NOMO-1 treated with dmso at 0.1 percent for 144 hours (cell line): ENCODE measurements around the gene TNNT3.

Source experiments
- DNase-seq: peaks from one replicate; lab custom pipeline; 2025; ENCODE audit not compliant: unreplicated experiment; lab: John Stamatoyannopoulos, UW

Gene TNNT3

DNA sequence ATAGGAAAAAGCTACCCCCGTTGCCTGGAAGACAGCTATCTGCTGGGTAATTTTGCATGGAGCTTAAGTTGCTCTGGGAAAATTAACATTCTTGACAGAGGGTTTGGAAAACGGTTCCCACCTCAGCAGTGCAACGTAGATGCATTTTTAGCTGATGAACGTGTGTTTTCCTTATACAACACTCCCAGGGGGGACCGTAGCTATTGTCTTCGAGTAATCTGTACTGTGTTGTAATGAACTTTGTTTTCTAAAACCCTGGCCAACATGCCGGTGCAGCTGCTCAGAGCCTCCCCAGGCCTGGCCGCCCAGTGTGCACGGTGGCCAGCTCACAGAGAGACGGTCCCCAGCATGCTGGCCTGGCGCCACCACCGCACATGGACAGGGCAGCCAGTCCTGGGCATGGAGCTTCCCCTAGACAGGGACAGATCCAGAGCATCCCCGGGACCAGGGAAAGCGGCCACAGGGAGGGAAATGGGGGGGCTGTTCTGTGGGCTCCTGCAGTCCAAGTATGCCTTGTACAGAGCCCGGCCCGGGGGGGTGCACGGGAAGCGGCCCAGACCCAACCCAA, 2.2 kb downstream of the TNNT3 start:
- DNase-seq, result no peak

DNA sequence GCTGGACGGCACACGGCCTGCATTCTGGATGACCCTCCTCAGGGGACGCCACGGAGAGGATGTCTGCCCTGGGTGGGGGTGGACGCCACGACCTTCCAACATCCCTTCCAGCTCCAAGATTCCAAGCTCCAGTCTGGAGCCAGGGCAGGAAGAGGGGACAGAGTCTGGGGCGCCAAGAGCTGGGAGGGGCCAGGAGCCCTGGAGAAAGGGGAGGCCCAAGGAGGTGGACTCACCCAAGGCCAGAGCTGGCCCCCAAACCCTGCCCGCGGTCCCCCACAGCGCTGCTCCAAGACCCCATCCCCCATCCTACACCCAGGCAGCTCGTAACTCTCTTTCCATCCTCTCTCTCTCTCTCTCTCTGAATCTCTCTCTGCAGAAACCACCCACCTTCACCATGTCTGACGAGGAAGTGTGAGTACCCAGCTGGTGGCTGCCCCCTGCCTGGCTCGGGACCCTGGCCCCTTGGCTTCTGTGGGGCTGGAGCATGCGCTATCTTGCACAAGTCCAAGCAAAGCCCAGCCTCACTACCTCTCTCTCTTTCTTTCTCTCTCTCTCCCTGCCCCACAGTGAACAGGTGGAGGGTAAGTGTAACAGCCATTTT, 3.1 kb downstream of the TNNT3 start:
- no peak for DNase-seq

DNA sequence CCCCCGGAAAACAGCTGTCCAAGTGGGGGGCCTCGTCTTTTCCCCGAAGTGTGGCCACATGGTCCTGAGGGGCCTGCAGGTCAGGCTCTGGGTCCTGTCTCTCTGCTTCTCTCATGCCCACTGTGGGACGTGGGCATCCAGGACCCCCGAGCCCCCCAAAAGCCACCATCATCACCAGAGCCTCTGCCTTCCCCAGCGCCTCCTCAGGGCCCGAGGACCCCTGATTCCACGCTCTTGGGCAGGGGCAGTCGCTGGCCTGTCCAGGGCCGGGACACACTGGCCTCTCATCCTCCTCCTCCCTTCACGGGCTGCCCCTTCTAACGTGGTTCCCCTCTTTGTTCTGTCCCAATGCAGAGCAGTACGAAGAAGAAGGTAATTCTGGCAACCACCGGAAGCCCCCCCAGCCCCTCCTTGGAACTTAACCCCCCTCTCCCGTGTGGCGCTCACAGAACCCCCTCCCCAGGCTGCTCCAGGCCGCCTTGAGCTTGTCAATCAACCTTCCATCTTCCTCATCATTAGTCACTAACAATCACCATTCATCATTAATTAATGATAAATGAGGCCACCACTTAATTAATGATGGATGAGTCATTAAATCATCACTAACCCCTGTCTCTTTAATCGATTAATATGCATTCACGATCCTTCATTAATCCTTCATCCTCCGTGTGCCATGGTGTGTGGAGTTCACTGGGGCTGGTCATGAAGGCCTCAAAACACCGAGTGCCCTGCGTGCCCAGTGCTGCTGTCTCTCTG, 3.9 kb downstream of the TNNT3 start:
- no peak for DNase-seq

- DNase-seq, result no peak
Observed at GRCh38 chr11:1924181-1924580, 4.7 kb downstream of the TNNT3 start.

DNA sequence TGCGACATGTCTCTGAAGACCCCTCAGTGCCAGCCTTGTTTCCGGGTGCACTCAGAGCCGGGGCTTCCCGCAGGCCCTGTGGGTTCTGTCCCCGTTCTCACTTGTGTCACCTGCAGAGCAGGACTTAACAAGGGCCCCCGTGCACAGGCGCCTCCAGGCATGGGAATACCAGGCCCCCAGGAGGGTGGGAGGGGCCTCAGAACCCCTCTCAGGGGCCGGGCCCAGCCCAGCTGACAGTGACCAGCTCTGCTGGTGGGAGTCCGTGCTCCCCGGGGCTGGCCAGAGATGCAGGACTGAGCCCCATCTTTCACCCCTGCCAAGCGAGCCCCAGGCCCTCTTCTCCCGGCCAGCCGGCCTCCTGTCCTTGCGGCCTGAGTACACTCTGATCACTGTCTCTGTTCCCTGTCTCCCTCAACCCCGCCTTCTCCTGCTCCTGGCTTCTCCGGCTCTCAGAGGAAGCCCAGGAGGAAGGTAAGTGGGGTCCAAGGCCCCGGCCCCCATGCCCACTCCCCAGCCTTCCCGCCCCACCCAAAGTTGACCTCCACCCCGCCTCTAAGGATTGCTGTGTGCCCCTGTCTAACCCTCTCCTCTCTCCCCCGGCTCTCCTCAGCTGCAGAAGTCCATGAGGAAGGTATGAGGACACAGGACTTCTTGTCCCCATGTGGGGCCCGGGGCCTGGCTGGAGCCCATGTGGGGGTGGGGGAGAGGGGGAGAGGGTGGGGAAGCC, 5.3 kb downstream of the TNNT3 start:
- DNase-seq, result no peak

GRCh38 chr11:1925373-1926155, 6.1 kb downstream of the TNNT3 start:
- no peak for DNase-seq

DNA sequence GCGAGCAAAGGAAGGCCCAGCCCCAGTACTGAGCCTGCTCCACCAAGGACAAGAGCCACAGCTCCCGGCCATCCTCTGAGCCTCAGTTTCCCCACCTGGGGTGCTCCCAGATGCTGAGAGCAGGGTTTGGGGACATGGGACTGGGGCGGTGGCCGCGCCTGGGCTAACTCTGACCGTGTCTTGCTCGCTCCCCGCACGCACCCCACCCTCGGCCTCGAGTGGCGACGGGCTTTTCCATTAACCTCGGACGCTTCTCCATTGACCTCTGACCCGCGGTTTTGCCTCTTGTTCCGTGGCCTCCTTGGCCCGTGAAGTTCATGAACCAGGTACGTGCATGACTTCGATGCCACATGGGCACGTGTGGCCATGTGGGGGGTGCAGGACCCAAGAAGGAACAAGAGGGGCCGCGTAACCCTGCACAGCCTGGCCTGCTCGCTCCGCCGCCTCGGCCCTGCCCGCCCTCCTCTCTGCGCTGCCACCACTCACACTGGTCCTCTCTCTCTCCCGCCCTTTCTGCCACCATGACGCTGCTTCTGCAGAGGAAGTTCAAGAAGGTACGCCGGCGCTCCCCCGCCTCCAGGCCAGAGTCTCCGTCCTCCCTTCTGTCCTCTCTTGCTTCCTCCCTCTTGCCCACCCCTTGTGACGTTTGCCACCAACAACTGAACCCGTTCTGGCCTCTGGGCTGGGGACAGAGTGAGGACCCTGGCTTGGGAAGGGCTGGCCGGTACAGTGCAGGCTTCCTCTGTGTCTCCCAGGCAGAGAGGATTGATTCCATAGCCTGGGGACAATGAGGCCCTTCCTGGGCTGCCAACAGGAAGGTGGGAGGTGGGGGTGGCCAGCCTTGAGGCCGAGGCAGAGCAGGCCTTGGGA, 6.9 kb downstream of the TNNT3 start:
- no peak for DNase-seq

DNA sequence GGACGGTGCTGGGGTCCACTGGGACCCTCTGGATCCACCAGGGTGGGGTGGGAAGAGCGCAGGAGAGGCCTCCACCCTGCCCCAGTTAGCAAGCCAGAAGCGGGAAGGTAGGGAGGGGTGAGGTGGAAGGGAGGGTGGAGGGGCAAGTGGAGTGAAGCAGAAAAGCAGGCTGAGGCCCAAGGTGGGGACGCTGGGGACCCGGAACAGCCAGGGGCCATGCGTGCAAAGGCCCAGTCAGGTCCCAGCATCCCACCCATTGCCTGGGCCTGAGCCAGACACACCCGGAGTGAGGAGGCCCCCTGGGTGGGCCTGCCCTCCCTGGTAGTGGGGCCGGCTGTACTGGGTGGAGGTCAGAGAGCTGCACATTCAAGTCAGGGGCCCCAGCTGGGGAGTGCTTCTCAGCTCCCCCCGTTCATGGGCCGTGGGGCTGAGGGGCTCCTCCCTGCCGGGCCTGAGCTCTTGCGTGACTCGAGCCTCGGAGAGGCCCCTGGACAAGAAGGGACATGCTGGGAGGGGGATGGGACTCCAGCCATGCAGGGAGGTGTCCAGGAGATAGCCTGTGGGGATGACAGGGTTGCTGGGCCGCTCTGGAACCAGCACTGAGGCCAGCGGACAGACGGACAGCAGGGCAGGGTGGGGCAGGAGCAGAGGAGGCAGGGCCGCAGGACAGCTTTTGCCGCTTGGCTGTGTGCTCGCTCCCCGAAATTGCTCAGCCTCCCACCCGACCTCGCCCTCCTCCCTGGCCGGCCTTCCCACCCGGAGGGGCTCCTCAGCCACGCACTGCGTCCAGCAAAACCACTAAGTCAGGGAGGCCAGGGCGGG, 7.7 kb downstream of the TNNT3 start:
- no peak for DNase-seq

- no peak for DNase-seq
Observed at GRCh38 chr11:1927848-1928469, 8.5 kb downstream of the TNNT3 start.

DNA sequence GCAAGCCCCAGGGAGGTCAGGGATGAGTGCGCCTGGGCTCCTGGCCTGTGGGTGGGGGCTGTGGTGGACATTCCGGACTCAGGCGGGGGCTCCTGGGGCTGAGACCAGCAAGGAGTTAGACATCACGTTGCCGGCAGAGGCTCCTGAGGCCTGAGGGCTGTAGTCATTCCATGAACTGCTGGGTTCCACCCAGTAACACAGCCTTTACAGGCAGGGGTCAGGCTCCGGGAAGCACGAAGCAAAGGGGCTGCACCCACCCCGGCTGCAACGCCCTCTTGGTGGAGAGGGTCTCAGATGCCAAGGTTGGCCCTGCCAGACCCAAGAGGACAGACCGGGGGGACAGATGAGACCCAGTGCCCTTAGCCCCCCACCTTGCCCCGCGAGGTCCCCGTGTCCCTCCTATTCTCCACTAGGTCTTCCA, 9.0 kb downstream of the TNNT3 start:
- no peak for DNase-seq

DNA sequence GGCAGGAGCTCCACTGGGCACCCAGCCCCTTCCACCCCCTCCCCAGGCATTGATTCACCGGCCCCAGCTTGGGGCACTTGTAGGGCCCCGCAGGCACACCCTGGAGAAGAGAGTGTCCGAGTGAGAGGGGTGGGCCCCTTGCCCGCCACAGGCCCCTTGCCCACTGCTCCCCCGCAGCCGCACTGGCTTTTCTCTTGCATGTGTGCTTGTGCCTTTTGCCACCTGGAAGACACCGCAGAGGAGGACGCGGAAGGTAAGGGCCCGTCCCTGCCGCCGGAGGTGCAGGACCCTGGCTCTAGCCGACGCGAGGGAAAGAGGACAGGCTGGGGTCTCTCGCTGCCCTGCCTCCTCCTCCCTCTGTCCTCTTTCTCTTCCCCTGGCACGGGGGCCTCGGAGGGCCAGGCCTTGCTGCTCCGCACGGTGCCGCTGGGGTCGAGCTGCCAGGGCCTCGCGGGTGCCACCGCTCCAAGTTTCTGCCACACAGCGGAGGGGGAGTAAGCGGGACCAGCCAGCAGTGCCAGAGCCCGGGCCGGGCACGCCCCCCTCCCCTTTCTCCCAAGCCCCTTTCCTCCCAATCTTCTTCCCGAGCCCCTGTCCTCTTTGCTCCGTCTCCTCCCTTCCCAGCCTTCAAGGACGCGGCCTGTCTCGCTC, 9.5 kb downstream of the TNNT3 start:
- no peak for DNase-seq

DNA sequence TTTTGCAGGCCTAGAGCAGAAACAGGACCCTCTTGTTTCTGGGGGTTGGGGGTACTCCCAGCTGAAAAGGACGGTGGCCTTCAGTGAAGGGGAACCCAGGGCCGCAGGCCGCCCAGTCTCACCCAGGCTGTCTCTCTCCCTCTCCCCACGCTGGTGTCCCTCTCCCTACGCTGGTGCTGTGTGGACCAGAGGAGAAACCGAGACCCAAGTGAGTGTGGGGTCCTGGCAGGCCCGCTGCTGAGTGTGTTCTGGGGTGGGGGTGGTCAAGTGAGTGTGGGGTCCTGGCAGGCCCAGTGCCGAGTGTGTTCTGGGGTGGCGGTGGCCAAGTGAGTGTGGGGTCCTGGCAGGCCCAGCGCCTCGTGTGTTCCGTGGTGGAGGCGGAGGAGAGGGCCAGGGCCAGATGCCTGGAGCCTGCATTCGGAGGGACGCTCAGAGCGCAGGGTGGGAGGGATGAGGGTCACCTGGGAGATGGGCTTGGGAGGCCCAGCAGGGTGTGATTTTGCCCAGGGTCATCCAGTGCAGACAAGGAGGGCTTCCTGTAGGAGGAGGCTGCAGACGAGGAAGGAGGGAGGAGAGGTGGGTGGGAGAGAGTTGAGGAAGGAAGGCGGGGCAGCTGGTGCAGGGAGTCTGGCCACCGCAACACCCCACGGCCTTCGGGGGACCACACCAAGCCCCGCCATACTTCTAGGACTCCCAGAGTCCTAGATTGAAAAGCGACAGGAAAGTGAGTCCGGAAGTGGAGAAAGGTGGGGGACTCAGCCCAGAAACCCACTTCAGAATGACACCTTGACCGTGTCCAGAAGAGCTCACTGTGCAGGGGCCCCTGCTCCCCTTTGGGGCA, 10.3 kb downstream of the TNNT3 start:
- no peak for DNase-seq

- no peak for DNase-seq
Observed at GRCh38 chr11:1930462-1930830, 10.9 kb downstream of the TNNT3 start.

DNA sequence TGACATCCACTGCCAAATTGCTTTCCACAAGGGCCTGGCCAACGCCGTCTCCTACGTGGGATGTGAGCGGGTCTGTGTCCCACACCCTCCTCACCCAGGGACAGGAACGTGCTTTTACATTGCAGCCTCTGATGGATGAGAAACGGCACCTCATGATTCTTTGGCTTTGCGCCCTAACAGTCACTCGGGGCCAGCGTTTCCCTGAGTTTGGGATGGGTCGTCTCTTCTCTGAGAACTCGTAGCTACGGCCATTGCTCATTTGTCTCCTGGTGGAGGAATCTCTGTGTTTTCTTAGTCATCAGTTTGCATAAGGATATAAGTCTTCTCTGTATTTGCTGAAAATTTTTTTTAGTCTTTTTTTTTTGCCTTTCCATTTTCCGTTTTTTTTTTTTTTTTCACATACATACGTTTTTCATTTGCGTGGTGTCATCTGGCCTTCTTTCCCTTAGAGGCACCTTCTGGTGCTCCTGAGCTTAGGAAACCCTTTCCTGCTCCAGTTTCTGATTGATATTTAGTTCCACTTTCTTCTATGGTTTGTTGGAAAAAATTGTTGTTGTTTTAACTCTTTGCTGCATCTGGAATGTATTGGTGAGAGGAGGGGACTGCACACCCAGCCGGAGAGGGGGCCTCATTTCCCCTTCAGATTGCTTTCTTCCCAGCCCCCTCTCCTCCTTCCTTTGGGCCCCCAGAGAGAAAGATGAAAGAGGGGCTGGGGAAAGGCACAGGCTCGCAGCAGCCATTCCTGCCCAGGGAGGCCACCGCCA, 12.0 kb downstream of the TNNT3 start:
- DNase-seq, result no peak

GRCh38 chr11:1932105-1932480, 12.6 kb downstream of the TNNT3 start:
- no peak for DNase-seq

GRCh38 chr11:1932681-1933080, 13.2 kb downstream of the TNNT3 start:
- DNase-seq, result no peak
